ENCODE results near the gene MRPL1.

The MRPL1 gene

DNA sequence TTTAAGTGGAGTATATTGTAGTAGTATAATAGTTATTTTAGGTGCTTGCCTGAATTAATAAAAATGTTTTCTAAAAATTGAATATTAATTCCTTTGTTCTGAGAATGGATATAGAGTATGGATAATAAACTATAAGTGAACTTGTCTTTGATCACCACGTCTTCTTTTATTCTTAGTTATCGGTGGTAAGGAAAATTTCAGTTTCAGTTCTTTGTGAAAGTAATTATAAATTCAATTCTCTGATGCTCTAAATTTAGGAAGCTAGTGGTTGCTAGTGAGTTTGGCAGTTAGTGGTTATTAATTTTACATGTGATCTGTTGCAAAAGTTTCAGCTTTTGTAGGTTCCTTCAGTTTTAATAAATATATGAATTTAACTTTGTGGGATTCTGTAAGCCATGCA, 30.8 kb downstream of the MRPL1 start:
- no peak for TF ChIP-seq CTCF (conservative IDR thresholded peaks at IDR 0.05; ENCODE audit: control insufficient read depth, insufficient read depth, low read depth, low read length)
- H3K4me3 ChIP-seq (ENCODE audit: control insufficient read depth, low read depth, low read length) = no peak overlapping the region
- no peak for DNase-seq (ENCODE audit: low read depth)

DNA sequence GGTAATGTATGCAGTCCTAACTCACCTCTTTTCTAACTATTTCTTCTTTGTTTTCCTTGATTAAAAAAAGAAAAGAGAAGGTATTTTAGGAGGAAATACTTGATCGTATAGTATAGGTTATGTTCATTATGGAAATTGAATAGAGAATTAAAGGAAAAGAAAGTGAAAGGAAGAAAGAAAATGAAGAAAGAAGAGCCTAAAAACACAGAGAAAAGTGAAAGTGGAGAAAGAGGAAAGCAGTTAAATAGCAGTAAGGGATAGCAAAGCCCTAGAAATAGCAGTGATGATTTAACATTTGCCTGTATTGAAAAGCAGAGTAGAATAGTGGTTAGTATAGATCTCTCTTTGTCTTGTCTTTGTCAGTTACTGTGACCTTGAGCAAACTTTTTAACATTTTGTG, 37.0 kb downstream of the MRPL1 start:
- no peak overlapping the region for H3K4me3 ChIP-seq (ENCODE audit: control insufficient read depth, low read depth, low read length)
- DNase-seq (ENCODE audit: low read depth) = no peak
- no peak for TF ChIP-seq CTCF (conservative IDR thresholded peaks at IDR 0.05; ENCODE audit: control insufficient read depth, insufficient read depth, low read depth, low read length)

DNA sequence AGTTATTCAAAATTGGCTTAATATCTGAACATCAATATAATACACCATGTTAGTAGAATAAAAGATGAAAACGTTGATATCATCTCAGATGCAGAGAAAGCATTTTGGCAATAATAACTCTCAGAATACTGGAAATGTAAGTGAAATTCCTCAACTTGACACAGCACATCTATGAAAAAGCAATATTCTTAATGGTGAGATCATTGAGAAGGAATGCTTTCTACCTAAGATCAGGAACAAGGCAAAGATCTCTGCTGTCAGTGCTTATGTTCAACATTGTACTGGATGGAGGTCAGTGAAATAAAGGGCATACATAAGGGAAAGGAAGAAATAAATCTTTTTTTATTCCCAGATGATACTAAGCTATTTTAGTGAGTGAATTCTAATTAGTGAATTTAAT, 40.6 kb downstream of the MRPL1 start:
- H3K4me3 ChIP-seq (ENCODE audit: control insufficient read depth, low read depth, low read length) = no peak overlapping the region
- no peak for DNase-seq (ENCODE audit: low read depth)
- no peak for TF ChIP-seq CTCF (conservative IDR thresholded peaks at IDR 0.05; ENCODE audit: control insufficient read depth, insufficient read depth, low read depth, low read length)

DNA sequence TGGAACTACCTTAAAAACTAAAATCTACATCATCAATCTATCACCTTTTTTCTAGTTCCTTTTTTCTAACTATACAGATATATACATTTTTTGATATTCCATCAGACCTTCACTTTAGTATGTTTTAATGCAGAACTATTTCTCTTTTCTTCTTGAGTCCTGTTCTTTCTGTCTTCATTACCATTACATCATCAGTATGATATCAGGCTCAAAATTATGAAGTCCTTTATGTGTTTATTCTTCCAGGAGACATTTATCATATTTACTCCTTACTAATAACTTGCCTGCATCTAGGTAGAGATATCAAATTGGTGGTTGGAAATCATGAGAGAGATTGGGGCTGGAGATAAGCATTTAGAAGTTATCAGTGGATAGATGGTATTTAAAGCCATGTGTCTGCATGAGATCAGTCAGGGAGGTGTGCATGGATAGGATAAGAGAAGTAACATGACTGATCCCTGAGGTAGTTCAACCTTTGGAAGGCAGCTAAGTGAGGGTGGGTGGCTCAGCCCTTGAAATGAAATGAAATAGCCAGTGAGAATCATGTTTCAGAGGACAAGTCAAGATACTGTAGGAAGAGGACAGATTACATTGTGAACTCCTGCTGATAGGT, 43.1 kb downstream of the MRPL1 start:
- no peak for DNase-seq (ENCODE audit: low read depth)
- H3K4me3 ChIP-seq (ENCODE audit: control insufficient read depth, low read depth, low read length) = no peak overlapping the region
- TF ChIP-seq CTCF (conservative IDR thresholded peaks at IDR 0.05; ENCODE audit: control insufficient read depth, insufficient read depth, low read depth, low read length) = no peak

- H3K4me3 ChIP-seq (ENCODE audit: control insufficient read depth, low read depth, low read length) = no peak overlapping the region
- TF ChIP-seq CTCF (conservative IDR thresholded peaks at IDR 0.05; ENCODE audit: control insufficient read depth, insufficient read depth, low read depth, low read length) = no peak
- no peak for DNase-seq (ENCODE audit: low read depth)
Observed at GRCh38 chr4:77910676-77911075, 48.0 kb downstream of the MRPL1 start.

DNA sequence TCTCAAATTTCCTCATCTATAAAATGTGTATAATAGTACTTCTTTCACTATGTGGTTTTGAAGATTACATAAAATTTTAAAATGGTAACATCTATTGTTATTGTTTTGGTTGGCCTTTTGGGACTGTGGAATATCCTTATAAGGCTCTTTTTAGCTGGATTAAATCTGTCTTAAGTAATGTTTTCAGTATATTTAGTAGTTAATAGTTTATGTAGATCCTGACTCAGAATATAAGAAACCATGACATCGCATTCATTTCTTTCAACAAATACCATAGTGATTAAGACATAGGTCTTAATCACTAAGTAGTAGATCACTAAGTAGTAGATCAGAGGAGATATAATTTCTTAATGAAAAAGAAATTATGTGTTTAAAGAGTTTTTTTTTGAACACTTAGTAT, 48.5 kb downstream of the MRPL1 start:
- no peak for TF ChIP-seq CTCF (conservative IDR thresholded peaks at IDR 0.05; ENCODE audit: control insufficient read depth, insufficient read depth, low read depth, low read length)
- no peak overlapping the region for H3K4me3 ChIP-seq (ENCODE audit: control insufficient read depth, low read depth, low read length)
- DNase-seq (ENCODE audit: low read depth) = peak; percentile 28
